HG03097 (cell line): ENCODE measurements around the gene TXNDC17.
"Not testable (repeated sequence)": the region's sequence is repeated elsewhere in the genome, so short reads cannot be mapped to it uniquely, and the experiment has no call there.

Experiments
- ATAC-seq: cut with Tn5 transposase; IDR thresholded peaks from one replicate; pipeline ENCODE4 v1.9.1; 2021; ENCODE audit not compliant: unreplicated experiment, low FRiP score

TXNDC17 gene

DNA sequence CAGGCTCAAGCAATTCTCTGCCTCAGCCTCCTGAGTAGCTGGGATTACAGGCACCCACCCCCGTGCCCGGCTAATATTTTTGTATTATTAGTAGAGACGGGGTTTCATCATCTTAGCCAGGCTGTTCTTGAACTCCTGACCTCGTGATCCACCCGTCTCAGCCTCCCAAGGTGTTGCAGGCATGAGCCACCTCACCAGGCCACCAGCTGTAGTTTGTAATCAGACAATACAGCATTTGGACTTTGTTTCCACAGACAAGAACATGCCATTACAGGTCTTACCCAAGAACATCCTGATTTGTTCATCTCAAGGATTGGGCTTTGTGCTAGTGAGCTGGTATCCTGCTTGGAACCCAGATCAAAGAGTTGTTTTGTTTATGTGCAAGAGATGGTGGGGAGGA is 40.8 kb downstream of the TXNDC17 start:
- ATAC-seq: no peak

DNA sequence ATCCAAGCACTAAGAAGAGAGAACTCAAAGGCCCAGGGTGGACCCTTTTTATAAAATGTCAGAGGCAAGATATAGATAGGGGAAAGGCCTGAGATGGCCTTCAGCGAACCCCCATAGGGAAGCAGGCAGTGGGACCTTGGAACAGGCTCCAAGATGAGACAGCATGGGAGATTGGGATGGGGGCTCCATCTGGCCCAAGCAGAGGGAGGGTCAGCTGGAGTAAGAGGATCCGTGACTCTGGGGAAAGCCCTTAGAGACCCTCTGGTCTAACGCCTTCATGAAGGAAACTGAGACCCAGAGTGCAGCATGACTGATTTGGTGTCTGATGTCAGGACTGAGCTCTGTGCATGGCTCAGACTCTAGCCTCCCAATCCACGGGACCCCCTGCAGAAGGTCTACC is 41.5 kb downstream of the TXNDC17 start:
- no peak for ATAC-seq

DNA sequence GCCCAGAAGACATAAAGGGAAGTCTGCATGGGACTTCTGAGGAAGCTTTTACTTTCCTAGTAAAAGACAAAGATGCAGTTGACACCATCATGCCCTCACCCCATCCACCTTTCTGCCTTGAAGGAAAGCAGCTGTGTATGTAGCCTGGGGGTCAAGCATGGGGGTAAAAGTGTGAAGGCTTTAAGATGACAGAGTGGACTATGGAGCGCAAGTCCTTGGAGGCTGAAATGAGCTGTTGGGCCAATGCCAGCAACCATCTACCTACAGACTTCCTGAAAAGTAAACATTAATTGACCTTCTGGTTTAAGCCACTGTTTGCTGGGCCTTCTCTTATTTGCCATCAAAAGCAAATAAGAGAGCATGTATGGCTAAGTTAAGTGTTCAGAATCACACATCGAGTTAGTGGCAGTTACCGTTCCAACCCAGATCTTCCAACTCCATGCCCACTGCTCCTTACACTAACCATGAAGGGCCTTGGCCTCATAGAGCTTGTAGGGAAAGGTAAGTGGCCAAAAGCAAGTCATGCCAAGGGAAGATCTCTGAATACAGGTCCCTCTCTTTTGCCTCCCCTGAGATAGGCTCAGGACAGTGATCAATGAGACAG is 42.3 kb downstream of the TXNDC17 start:
- ATAC-seq: no peak

DNA sequence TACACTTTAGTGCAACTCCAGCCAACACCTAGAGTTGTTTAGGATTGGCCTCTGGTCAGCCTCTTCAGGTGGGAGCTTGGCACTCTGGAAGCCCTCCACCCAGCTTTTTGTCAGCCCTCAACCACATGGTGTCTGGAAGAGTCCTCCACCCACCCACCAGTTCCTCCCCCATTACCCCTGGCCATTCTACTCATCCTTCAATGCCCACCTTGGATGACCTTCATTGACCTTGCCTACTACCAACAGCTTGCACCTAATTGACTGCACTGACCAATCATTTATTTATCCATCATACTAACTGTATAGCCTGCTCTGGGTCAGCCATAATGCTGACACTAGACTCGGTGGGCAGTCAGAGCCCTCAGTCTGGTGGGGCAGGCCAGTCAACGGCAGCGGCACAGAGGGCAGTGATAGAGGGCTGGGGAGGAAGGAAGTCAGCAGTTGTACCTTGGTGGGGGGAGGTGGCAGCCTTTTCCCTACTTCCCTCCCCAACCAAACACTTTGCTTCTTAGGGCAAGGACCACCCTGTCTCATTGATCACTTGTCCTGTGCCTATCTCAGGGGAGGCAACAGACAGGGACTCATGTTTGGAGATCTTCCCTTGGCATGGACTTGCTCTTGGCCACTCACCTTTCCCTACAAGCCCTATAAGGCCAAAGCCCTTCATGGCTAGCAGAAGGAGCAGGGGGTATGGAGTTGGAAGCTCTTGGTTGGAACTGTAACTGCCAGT is 43.0 kb downstream of the TXNDC17 start:
- ATAC-seq: no peak

DNA sequence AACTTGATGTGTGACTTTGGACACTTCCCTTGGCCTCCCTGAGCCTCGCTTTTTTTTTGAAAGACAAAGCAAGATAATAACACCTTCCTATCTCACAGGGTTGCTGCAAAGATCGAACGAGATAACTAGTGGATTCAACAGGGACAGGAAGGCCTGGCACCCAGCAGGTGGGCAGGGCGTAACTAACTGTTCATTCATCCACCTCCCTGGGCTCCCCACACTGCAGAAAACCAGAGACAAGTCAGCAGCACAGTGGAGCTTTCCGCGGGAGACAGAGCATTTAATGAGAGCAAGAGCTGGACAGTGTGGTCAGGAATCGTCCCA is 43.6 kb downstream of the TXNDC17 start:
- no peak for ATAC-seq

DNA sequence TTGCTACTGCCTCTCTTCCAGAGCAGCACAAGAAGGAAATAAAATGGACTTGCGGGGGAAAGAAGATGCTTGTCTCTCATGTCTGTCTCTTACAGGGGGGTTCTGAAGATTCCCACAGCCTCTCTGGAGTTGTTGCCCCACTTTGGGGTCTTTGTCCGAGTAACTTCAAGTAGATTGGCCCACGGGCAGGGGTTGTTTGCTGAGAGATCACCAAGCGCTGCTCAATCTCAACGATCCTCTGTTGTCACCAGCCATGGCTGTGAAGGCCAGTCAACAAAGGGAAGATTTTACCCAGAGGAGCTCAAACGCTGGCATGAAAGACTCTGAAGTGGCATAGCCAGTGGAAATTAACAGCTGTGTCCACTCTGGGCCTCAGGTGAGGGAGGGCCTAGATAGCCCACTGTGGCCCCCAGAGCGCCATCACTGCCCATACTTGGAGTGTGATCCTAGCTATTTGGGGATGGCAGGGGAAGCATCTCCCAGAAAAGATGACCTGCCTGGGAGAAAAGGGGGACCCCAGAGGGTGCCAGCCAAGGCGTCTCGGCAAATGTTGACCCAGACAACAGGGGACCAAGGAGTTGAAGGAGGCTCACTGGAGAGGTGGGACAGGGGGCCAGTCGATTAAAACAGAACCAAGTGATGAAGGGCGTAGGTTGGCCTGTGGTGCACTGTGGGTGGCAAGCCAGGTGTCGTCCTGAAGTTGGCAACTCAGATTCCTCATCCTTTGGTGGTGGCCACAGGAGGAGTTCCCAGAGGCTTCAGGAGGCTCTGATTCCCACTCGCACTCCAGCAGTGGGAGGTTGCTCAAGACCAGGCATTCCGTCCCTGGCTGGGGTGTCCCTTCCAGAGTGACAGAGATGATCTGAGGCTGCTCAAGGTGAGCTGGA is 44.3 kb downstream of the TXNDC17 start:
- no peak for ATAC-seq

DNA sequence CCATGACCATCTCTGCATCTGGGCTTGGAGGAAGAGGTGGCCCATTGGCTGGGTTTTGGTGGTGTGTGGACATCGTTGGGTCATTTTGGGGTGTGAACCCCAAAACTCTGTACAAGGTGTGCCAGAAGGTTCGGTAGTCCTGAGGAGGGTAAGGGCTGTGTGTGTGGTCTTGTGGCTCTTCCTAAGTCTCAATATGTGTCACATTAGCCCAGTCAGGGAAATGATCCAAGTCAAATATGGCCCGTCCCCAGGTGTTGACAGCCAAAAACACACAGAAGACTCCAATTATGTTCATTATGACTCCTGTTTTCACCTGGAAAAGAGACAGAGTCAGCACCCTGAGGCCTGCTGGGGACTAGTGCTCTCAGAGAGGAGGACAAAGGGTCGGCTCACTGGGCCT is 45.2 kb downstream of the TXNDC17 start:
- ATAC-seq: no peak

DNA sequence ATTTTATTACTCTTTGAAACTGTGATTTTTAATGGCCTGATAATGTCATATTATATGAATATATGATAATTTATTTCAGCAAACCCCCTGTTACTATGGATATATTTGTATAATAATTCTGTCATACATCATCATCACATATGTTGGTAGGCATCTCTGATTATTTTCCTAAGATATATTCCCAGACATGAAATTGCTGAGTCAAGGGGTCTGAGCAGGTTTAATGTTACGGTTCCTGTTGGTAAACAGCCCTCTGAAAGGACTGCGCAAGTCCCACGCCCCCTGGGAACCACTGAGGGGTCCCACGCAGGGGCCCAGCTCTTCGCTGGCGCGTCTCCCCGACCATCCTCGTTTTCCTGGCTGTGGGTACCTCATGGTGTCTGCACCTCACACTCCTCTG is 48.1 kb downstream of the TXNDC17 start:
- no peak for ATAC-seq

DNA sequence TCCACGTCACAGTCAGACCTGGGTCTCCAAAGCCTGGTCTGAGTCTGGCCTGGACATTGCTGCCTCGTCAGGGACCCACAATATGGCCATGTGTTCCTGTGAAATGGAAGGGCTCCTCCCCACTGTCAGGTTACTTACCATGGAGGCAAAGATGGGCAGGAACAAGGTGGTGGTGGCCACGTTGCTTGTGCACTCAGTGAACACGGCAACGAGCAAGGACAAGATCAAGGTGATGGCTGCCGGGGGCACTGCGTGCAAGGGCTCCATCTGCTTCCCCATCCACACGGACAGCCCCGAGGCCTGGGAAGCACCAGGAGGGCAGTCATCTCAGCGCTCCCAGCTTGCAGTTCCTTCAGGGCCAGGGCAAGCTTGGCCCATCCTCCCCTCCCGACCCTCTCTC is 49.8 kb downstream of the TXNDC17 start:
- ATAC-seq: no peak

DNA sequence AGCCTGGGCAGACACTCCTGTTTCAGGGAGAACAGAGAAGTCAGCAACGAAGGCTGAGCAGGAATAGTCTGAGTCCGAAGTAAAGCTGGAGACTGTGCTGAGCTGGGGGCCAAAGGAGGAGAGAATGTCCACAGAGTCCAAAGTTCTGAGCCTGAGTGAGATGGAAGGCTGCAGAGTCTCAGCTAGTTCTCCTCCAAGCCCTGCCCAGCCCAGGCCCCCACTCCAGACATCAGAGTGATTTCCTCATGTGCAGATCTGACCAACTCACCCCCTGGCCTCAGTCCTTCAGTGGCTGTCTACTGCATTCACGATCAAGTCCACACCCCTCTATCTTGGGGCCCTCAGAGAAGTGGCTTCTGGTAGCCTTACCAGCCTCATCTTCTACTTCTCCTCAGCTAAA is 50.7 kb downstream of the TXNDC17 start:
- no peak for ATAC-seq

DNA sequence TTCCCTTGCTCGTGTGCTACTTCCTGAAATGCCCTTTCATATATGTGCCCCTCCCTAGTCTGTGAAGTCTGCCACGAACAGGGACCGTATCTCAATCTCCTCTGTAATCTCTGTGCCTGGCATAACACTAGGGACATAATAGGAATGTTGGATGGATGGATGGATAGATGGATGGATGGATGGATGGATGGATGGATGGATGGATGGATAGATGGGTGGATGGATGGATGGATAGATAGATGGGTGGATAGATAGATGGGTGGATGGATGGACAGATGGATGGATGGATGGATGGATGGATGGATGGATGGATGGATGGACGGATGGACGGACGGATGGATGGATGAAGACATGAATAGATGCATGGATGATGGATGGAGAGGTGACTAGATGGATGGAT is 51.1 kb downstream of the TXNDC17 start:
- ATAC-seq: not testable (repeated sequence)
